ENCODE measurements around the gene EVC2. TPM values are rescaled to one million over a fixed set of nuclear protein-coding genes. Genes with fewer than 3 reads are reported as not detected.

Gene EVC2
- total RNA-seq, result 0.43 and 0.67 TPM in 2 replicates

DNA sequence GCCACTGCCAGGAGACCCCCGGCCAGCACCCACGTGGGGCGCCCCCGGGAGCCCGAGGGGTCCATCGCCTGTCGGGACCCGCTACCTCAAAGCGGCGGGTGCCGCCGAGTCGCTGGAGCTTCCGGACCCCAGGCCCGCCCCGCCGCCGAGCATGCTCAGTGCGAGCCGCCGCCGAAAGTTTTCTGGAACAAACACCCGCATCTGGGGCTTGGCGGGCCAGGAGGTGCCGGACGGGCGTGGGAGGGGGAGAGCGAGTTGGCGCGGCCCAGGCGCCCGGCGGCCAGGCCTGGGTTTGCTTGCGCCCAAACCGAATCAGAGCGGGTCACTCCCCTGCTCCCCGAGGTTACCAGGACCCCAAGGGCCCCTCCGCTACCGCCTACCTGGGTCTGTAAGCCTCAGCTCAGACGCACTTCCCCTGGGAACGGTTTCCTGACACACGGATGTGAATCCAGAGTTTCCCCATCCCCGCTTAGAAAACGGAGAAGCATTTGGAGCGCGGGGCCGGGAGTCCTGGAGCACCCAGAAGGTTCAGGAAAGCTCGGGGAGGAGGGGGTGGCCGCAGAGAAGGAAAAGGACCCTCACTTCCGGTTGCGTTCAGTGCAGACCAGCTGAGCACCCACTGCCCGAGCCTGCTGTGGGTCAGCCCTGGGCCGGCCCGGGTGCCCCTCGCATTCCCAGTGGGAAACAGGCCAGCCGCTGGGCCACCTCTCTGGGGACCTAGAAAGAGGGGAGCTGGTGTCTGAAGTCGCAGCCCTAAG lies at the start of gene EVC2:
Gene EVC2 (minus strand): TSS at position 111 of the 758 bp plus-strand sequence. CDS start 46 bp downstream, at position 65.
- H3K27me3 Mint-ChIP-seq (ENCODE audit: low read depth), result peaks cover 46% of the 10 kb centered on the region
- peak within 1 kb of the TSS; percentile 38 for H3K4me3 Mint-ChIP-seq (ENCODE audit: low read depth)
- DNase-seq (ENCODE audit: low spot score), result no peak
- H3K27ac Mint-ChIP-seq, result no peak within 1 kb of the TSS
- intact Hi-C loops (cut with micrococcal nuclease), result no loop called here
- peaks cover 2% of the 10 kb centered on the region for H3K4me1 Mint-ChIP-seq (ENCODE audit: low read depth)
- no peaks in the 10 kb centered on the region for H3K36me3 Mint-ChIP-seq (ENCODE audit: low read depth)
- H3K9me3 Mint-ChIP-seq, result peaks cover 12% of the 10 kb centered on the region

DNA sequence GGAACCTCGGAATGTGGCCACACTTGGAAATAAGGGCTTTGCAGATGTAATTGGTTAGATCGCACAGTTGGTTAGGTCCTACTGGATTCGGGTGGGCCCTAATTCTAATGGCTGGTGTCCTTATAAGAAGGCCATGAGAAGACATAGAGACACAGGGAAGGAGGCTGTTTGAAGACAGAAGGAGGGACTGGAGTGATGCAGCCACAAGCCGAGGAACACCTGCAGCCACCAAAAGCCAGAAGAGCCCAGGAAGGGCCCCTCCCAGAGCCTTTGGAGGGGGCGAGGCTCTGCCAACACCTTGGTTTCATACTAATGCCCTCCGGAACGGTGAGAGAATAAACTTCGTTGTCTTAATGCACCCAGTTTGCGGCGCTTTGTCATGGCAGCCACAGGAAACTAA lies 49.6 kb upstream of the EVC2 start:
- intact Hi-C loops (cut with micrococcal nuclease), result no loop called here
- H3K27ac Mint-ChIP-seq, result no peak overlapping the region
- H3K9me3 Mint-ChIP-seq, result no peaks in the 10 kb centered on the region
- no peak overlapping the region for H3K4me3 Mint-ChIP-seq (ENCODE audit: low read depth)
- peaks cover 5% of the 10 kb centered on the region for H3K4me1 Mint-ChIP-seq (ENCODE audit: low read depth)
- no peaks in the 10 kb centered on the region for H3K36me3 Mint-ChIP-seq (ENCODE audit: low read depth)
- DNase-seq (ENCODE audit: low spot score), result no peak
- no peaks in the 10 kb centered on the region for H3K27me3 Mint-ChIP-seq (ENCODE audit: low read depth)

DNA sequence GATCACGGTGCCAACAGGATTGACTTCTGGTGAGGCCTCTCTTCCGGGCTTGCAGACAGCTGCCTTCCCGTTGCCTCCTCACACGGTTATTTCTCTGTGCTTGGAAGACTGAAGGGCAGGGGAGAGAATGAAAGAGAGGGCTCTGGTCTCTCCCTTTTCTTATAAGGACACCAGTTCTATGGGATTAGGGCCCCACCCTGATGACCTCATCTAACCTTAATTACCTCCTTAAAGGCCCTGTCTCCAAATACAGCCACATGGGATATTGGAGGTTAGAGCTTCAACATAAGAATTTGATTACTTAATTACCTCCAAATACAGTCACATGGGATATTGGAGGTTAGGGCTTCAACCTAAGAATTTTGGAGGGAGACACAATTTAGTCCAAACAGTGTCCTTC lies 49.2 kb upstream of the EVC2 start:
- peaks cover 5% of the 10 kb centered on the region for H3K4me1 Mint-ChIP-seq (ENCODE audit: low read depth)
- H3K27ac Mint-ChIP-seq, result no peak overlapping the region
- intact Hi-C loops (cut with micrococcal nuclease), result no loop called here

GRCh38 chr4:5757091-5757490 lies 48.7 kb upstream of the EVC2 start:
- H3K4me3 Mint-ChIP-seq (ENCODE audit: low read depth), result no peak overlapping the region
- no peak for DNase-seq (ENCODE audit: low spot score)
- H3K27ac Mint-ChIP-seq, result no peak overlapping the region
- intact Hi-C loops (cut with micrococcal nuclease), result no loop called here
- H3K36me3 Mint-ChIP-seq (ENCODE audit: low read depth), result no peaks in the 10 kb centered on the region
- H3K9me3 Mint-ChIP-seq, result no peaks in the 10 kb centered on the region
- H3K27me3 Mint-ChIP-seq (ENCODE audit: low read depth), result no peaks in the 10 kb centered on the region
- H3K4me1 Mint-ChIP-seq (ENCODE audit: low read depth), result peaks cover 5% of the 10 kb centered on the region

More for the DNA sequence above, 49.2 kb upstream of the EVC2 start:
- DNase-seq (ENCODE audit: low spot score), result no peak
- Mint-ChIP-seq H3K9me3 (no peaks in the 10 kb centered on the region), H3K36me3 (ENCODE audit: low read depth) (no peaks in the 10 kb centered on the region), H3K4me3 (ENCODE audit: low read depth) (no peak overlapping the region), H3K27me3 (ENCODE audit: low read depth) (no peaks in the 10 kb centered on the region)

- DNase-seq (ENCODE audit: low spot score), result no peak
- Mint-ChIP-seq H3K27me3 (ENCODE audit: low read depth) (no peaks in the 10 kb centered on the region), H3K27ac (no peak overlapping the region), H3K4me1 (ENCODE audit: low read depth) (peaks cover 5% of the 10 kb centered on the region), H3K4me3 (ENCODE audit: low read depth) (no peak overlapping the region), H3K9me3 (no peaks in the 10 kb centered on the region), H3K36me3 (ENCODE audit: low read depth) (no peaks in the 10 kb centered on the region)
- intact Hi-C loops (cut with micrococcal nuclease), result no loop called here
Measured at GRCh38 chr4:5756271-5756670, 47.9 kb upstream of the EVC2 start.

DNA sequence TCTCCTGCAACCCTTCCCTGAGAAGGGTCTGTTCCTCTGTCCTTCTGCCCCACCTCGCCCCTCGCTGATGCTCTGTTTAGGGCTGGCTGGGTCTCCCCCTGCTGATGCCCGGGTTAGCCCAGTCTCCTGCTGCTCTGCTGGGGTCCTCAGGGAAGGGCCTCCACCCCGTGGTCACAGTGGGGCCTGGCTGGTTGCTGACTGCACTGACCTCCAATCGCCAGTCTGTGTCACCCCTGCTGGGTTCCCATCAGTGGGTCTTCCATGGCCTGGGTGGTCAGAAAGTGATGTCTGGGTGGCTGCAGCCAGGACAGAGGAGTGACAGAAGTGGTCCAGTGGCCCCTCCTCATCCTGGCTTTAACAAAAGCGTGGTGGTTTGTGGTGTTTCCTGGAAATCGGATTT lies 47.3 kb upstream of the EVC2 start:
- no peaks in the 10 kb centered on the region for H3K27me3 Mint-ChIP-seq (ENCODE audit: low read depth)
- H3K36me3 Mint-ChIP-seq (ENCODE audit: low read depth), result no peaks in the 10 kb centered on the region
- no peak for DNase-seq (ENCODE audit: low spot score)
- no peaks in the 10 kb centered on the region for H3K9me3 Mint-ChIP-seq
- no peak overlapping the region for H3K27ac Mint-ChIP-seq
- intact Hi-C loops (cut with micrococcal nuclease), result no loop called here
- H3K4me1 Mint-ChIP-seq (ENCODE audit: low read depth), result peaks cover 5% of the 10 kb centered on the region
- no peak overlapping the region for H3K4me3 Mint-ChIP-seq (ENCODE audit: low read depth)

GRCh38 chr4:5755161-5755560 lies 46.8 kb upstream of the EVC2 start:
- H3K36me3 Mint-ChIP-seq (ENCODE audit: low read depth), result no peaks in the 10 kb centered on the region
- H3K4me3 Mint-ChIP-seq (ENCODE audit: low read depth), result no peak overlapping the region
- H3K9me3 Mint-ChIP-seq, result no peaks in the 10 kb centered on the region
- no peak for DNase-seq (ENCODE audit: low spot score)
- intact Hi-C loops (cut with micrococcal nuclease), result no loop called here
- no peaks in the 10 kb centered on the region for H3K27me3 Mint-ChIP-seq (ENCODE audit: low read depth)
- H3K4me1 Mint-ChIP-seq (ENCODE audit: low read depth), result peaks cover 5% of the 10 kb centered on the region
- no peak overlapping the region for H3K27ac Mint-ChIP-seq

GRCh38 chr4:5754529-5754881 lies 46.1 kb upstream of the EVC2 start:
- intact Hi-C loops (cut with micrococcal nuclease), result no loop called here
- peaks cover 5% of the 10 kb centered on the region for H3K4me1 Mint-ChIP-seq (ENCODE audit: low read depth)
- no peak overlapping the region for H3K27ac Mint-ChIP-seq
- no peak for DNase-seq (ENCODE audit: low spot score)
- H3K4me3 Mint-ChIP-seq (ENCODE audit: low read depth), result no peak overlapping the region
- H3K27me3 Mint-ChIP-seq (ENCODE audit: low read depth), result no peaks in the 10 kb centered on the region
- no peaks in the 10 kb centered on the region for H3K9me3 Mint-ChIP-seq
- no peaks in the 10 kb centered on the region for H3K36me3 Mint-ChIP-seq (ENCODE audit: low read depth)

- Mint-ChIP-seq H3K4me1 (ENCODE audit: low read depth) (peaks cover 4% of the 10 kb centered on the region), H3K9me3 (no peaks in the 10 kb centered on the region), H3K27ac (no peak overlapping the region), H3K4me3 (ENCODE audit: low read depth) (no peak overlapping the region), H3K27me3 (ENCODE audit: low read depth) (no peaks in the 10 kb centered on the region), H3K36me3 (ENCODE audit: low read depth) (no peaks in the 10 kb centered on the region)
- intact Hi-C loops (cut with micrococcal nuclease), result no loop called here
- no peak for DNase-seq (ENCODE audit: low spot score)
Measured at GRCh38 chr4:5753766-5754528, 45.6 kb upstream of the EVC2 start.

- H3K27me3 Mint-ChIP-seq (ENCODE audit: low read depth), result no peaks in the 10 kb centered on the region
- H3K36me3 Mint-ChIP-seq (ENCODE audit: low read depth), result no peaks in the 10 kb centered on the region
- no peaks in the 10 kb centered on the region for H3K4me1 Mint-ChIP-seq (ENCODE audit: low read depth)
- intact Hi-C loops (cut with micrococcal nuclease), result no loop called here
- no peak for DNase-seq (ENCODE audit: low spot score)
- no peak overlapping the region for H3K27ac Mint-ChIP-seq
- H3K9me3 Mint-ChIP-seq, result no peaks in the 10 kb centered on the region
- H3K4me3 Mint-ChIP-seq (ENCODE audit: low read depth), result no peak overlapping the region
Measured at GRCh38 chr4:5753366-5753765, 45.0 kb upstream of the EVC2 start.

DNA sequence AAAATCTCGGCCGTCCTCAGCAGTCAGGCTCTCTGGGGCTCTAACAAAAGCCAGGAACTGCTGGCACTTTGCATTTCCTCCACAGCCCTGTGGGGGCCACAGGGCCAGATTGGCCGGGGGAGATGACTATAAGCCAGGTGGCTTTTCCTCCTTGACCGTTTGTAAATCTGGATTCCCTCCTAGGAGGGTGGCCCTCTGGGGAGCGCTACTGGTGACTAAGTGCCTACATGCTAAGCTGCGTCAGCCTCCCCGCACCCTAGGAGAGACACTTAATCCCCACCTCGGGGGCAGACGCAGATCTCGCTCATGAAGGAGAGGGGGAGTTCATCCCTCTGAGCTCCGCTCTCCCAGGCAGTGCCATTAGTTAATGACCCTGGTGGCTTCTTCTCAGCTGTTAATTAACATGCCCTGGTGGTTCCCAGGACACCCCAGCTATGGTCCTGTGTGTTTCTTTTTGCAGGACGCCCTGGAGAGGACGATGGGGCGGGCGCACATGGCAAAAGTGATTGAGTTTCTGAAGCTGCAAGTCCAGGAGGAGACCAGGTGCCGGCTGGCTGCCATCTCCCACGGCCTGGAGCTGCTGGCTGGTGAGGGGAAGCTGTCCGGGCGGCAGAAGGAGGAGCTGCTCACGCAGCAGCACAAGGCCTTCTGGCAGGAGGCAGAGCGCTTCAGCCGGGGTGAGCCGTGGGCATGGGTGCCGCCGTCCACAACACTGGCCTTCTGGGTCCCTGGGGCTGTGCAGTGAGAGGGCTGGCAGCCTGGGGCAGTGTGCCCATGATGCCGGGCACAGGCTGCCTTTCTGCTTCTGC lies 44.2 kb upstream of the EVC2 start:
- Mint-ChIP-seq H3K4me3 (ENCODE audit: low read depth) (no peak overlapping the region), H3K4me1 (ENCODE audit: low read depth) (no peaks in the 10 kb centered on the region), H3K36me3 (ENCODE audit: low read depth) (no peaks in the 10 kb centered on the region), H3K27me3 (ENCODE audit: low read depth) (no peaks in the 10 kb centered on the region), H3K9me3 (no peaks in the 10 kb centered on the region), H3K27ac (no peak overlapping the region)
- intact Hi-C loops (cut with micrococcal nuclease), result no loop called here
- DNase-seq (ENCODE audit: low spot score), result no peak

GRCh38 chr4:5751666-5752375 lies 43.5 kb upstream of the EVC2 start:
- DNase-seq (ENCODE audit: low spot score), result no peak
- no peaks in the 10 kb centered on the region for H3K27me3 Mint-ChIP-seq (ENCODE audit: low read depth)
- H3K9me3 Mint-ChIP-seq, result no peaks in the 10 kb centered on the region
- no peaks in the 10 kb centered on the region for H3K36me3 Mint-ChIP-seq (ENCODE audit: low read depth)
- no peaks in the 10 kb centered on the region for H3K4me1 Mint-ChIP-seq (ENCODE audit: low read depth)
- intact Hi-C loops (cut with micrococcal nuclease), result no loop called here
- no peak overlapping the region for H3K4me3 Mint-ChIP-seq (ENCODE audit: low read depth)
- no peak overlapping the region for H3K27ac Mint-ChIP-seq

All from activated T-helper 2 cell treated with anti-CD3 and anti-CD28 coated beads, Interferon-gamma antibody, Interleukin-2, Interleukin-4, amounts not matched to agents 10 μg/mL and 5 μg/mL and 100 μg/mL, durations not matched to agents 14 hours and 24 hours and 36 hours (primary cell).